Gastrocnemius medialis (tissue), 4 donors: Measurements from ENCODE around the gene CYP8B1. TPM values are rescaled to one million over a fixed set of nuclear protein-coding genes. Genes with fewer than 3 reads are reported as not detected.

Experiments
- ATAC-seq, 2 donors: fragments of 150-250 bp; one replicate each; pipeline ENCODE4 v1.9.1; 2016
- DNase-seq, 2 donors: peaks; one replicate each; pipeline ENCODE4 v3.0.0-alpha.2; 2019
- H3K27ac ChIP-seq, 4 donors: fragments of 200-600 bp; sonication (generic); 1 replicate in 1 of 4; 2 replicates in 3 of 4; pipeline ENCODE4 v1.5.1; 2016 to 2018; ENCODE audit warnings: mild to moderate bottlenecking in 2 of 4, moderate library complexity in 1 of 4
- H3K27me3 ChIP-seq, 3 donors: fragments of 200-600 bp; sonication (generic) in 2 of 3; 1 replicate in 1 of 3; 2 replicates in 2 of 3; pipeline versions ENCODE4 v1.5.1 to v1.6.0; 2016 to 2019; ENCODE audit warnings: mild to moderate bottlenecking in 1 of 3, moderate library complexity in 1 of 3
- H3K36me3 ChIP-seq, 2 donors: fragments of 200-600 bp; sonication (generic) in 1 of 2; one replicate each; pipeline ENCODE4 v1.5.1; 2017 to 2018
- H3K4me1 ChIP-seq, 2 donors: fragments of 200-600 bp; sonication (generic) in 1 of 2; one replicate each; pipeline ENCODE4 v1.5.1; 2016 to 2017; ENCODE audit warnings: mild to moderate bottlenecking in 2 of 2
- H3K4me3 ChIP-seq, 4 donors: fragments of 200-600 bp; sonication (generic) in 3 of 4; 1 replicate in 1 of 4; 2 replicates in 3 of 4; pipeline ENCODE4 v1.5.1; 2016 to 2019; ENCODE audit warnings: mild to moderate bottlenecking in 2 of 4
- H3K9me3 ChIP-seq, 3 donors: fragments of 200-600 bp; sonication (generic) in 2 of 3; 1 replicate in 1 of 3; 2 replicates in 2 of 3; pipeline ENCODE4 v1.5.1; 2016 to 2019
- POLR2A ChIP-seq, 2 donors: fragments of 450-650 bp; IDR thresholded peaks; one replicate each; pipeline ENCODE4 v1.6.1; 2017; ENCODE audit warnings: antibody characterized with exemption in 2 of 2, mild to moderate bottlenecking in 2 of 2, moderate library complexity in 2 of 2
- in situ Hi-C, 4 donors: fragments of 200-750 bp; cut with MboI; loops; one replicate each; pipeline versions ENCODE4 v1.15.0 to v1.8.0; 2017; ENCODE audit warnings: low sequenced_read_pairs in 4 of 4
- intact Hi-C: fragments of 100-400 bp; cut with DNase I; formaldehyde crosslinking; loops from one replicate; pipeline ENCODE4 v1.15.1; 2023; ENCODE audit warnings: low total_unique reads
- total RNA-seq, 4 donors: library from RNA; depleted of rRNA; stranded (reverse); fragments of >200 nt; gene quantifications; one replicate each; pipeline versions ENCODE4 v1.1.0 to v1.2.3, GENCODE V29; 2016
- TF ChIP-seq, protein P1 (sequence below), 5 experiments: fragments of 450-650 bp in 3 of 5; fragments of 200-600 bp in 2 of 5; sonication (generic) in 2 of 5; IDR thresholded peaks in 4 of 5; conservative IDR thresholded peaks in 1 of 5; 1 replicate in 4 of 5; 2 replicates in 1 of 5; pipeline ENCODE4 v1.5.1; 2016 to 2019; ENCODE audit warnings: antibody characterized with exemption in 5 of 5, mild to moderate bottlenecking in 3 of 5, moderate library complexity in 3 of 5

Gene CYP8B1
- total RNA-seq, 4 donors from 2014 or later, result 0.62 to 0.93 TPM; not detected in 2

DNA sequence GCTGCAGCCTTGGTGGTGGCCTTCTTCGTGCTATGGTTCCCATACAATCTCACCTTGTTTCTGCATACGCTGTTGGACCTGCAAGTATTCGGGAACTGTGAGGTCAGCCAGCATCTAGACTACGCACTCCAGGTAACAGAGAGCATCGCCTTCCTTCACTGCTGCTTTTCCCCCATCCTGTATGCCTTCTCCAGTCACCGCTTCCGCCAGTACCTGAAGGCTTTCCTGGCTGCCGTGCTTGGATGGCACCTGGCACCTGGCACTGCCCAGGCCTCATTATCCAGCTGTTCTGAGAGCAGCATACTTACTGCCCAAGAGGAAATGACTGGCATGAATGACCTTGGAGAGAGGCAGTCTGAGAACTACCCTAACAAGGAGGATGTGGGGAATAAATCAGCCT, 10.4 kb downstream of the CYP8B1 start:
- in situ Hi-C loops, result no loop called here
- TF ChIP-seq POLR2A (IDR thresholded peaks at IDR 0.05), result no peak
- TF ChIP-seq, protein P1, sequence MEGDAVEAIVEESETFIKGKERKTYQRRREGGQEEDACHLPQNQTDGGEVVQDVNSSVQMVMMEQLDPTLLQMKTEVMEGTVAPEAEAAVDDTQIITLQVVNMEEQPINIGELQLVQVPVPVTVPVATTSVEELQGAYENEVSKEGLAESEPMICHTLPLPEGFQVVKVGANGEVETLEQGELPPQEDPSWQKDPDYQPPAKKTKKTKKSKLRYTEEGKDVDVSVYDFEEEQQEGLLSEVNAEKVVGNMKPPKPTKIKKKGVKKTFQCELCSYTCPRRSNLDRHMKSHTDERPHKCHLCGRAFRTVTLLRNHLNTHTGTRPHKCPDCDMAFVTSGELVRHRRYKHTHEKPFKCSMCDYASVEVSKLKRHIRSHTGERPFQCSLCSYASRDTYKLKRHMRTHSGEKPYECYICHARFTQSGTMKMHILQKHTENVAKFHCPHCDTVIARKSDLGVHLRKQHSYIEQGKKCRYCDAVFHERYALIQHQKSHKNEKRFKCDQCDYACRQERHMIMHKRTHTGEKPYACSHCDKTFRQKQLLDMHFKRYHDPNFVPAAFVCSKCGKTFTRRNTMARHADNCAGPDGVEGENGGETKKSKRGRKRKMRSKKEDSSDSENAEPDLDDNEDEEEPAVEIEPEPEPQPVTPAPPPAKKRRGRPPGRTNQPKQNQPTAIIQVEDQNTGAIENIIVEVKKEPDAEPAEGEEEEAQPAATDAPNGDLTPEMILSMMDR (IDR thresholded peaks at IDR 0.05 in 4 of 5, conservative IDR thresholded peaks at IDR 0.05 in 1 of 5), result no peak
- intact Hi-C loops, result no loop called here
- Histone ChIP-seq H3K4me1 (no peaks in the 10 kb centered on the region), H3K27ac (no peak overlapping the region), H3K4me3 (no peak overlapping the region), H3K36me3 (no peaks in the 10 kb centered on the region), H3K27me3 (no peaks in the 10 kb centered on the region), H3K9me3 (no peaks in the 10 kb centered on the region)
- DNase-seq, result no peak
- no peak for ATAC-seq

GRCh38 chr3:42864321-42864950, 11.2 kb downstream of the CYP8B1 start:
- no peaks in the 10 kb centered on the region for H3K27me3 ChIP-seq
- ATAC-seq (no peak), DNase-seq (no peak)
- TF ChIP-seq POLR2A (IDR thresholded peaks at IDR 0.05), result no peak
- TF ChIP-seq, protein P1 (IDR thresholded peaks at IDR 0.05 in 4 of 5, conservative IDR thresholded peaks at IDR 0.05 in 1 of 5), result no peak
- intact Hi-C loops, result no loop called here
- H3K4me3 ChIP-seq, result no peak overlapping the region
- H3K27ac ChIP-seq, result no peak overlapping the region
- in situ Hi-C loops, result no loop called here
- H3K9me3 ChIP-seq, result no peaks in the 10 kb centered on the region
- H3K36me3 ChIP-seq, result no peaks in the 10 kb centered on the region
- no peaks in the 10 kb centered on the region for H3K4me1 ChIP-seq

GRCh38 chr3:42856544-42856943, 19.1 kb downstream of the CYP8B1 start:
- Histone ChIP-seq H3K36me3 (no peaks in the 10 kb centered on the region), H3K27me3 (no peaks in the 10 kb centered on the region), H3K27ac (no peak overlapping the region), H3K4me3 (no peak overlapping the region), H3K9me3 (no peaks in the 10 kb centered on the region), H3K4me1 (peaks cover 12 to 21% of the 10 kb centered on the region in 2 donors)
- in situ Hi-C loops (no loop called here), intact Hi-C loops (no loop called here)
- TF ChIP-seq, protein P1 (IDR thresholded peaks at IDR 0.05 in 4 of 5, conservative IDR thresholded peaks at IDR 0.05 in 1 of 5), result no peak
- TF ChIP-seq POLR2A (IDR thresholded peaks at IDR 0.05), result no peak
- no peak for DNase-seq
- no peak for ATAC-seq

- Histone ChIP-seq H3K4me1 (peaks cover 12 to 21% of the 10 kb centered on the region in 2 donors), H3K36me3 (no peaks in the 10 kb centered on the region), H3K9me3 (no peaks in the 10 kb centered on the region), H3K27me3 (no peaks in the 10 kb centered on the region), H3K4me3 (no peak overlapping the region), H3K27ac (no peak overlapping the region)
- ATAC-seq, result peak in 1 of 2 donors; percentile 25
- in situ Hi-C loops (no loop called here), intact Hi-C loops (no loop called here)
- TF ChIP-seq, protein P1 (IDR thresholded peaks at IDR 0.05 in 4 of 5, conservative IDR thresholded peaks at IDR 0.05 in 1 of 5), result no peak
- no peak for TF ChIP-seq POLR2A (IDR thresholded peaks at IDR 0.05)
- DNase-seq, result peak in 1 of 2 donors; percentile 28
Measured at GRCh38 chr3:42855547-42856380, 19.9 kb downstream of the CYP8B1 start.
